Measurements from ENCODE around the gene ACAD10. TPM values are rescaled to one million over a fixed set of nuclear protein-coding genes. Genes with fewer than 3 reads are reported as not detected.

ACAD10 gene
- total RNA-seq, 4 donors from 2014 or later, result 49.0 to 198 (median 54.7) TPM

GRCh38 chr12:111653596-111653995 lies 32.3 kb upstream of the ACAD10 start:
- Histone ChIP-seq H3K27me3 (no peaks in the 10 kb centered on the region), H3K27ac (no peak overlapping the region), H3K4me3 (no peak overlapping the region), H3K36me3 (peaks cover 0 to 76% (median 37%) of the 10 kb centered on the region in 4 donors), H3K9me3 (no peaks in the 10 kb centered on the region), H3K4me1 (no peaks in the 10 kb centered on the region)
- intact Hi-C loops (cut with DNase I; ENCODE audit: low total_unique reads), result no loop called here
- in situ Hi-C loops (cut with MboI; ENCODE audit: low pct_ligation_motif_present in 1 of 4, low pct_unique_long_range_greater_than_20kb in 1 of 4, low sequenced_read_pairs in 3 of 4), result loop anchor here in 1 of 4 donors (25.0 kb wide), 1 partner anchor 266 kb away; no protein-coding TSS in a partner anchor
- no peak for TF ChIP-seq EP300 (IDR thresholded peaks at IDR 0.05; ENCODE audit: low read depth)
- 75 to 89% methylated on average over 5 to 6 of the region's 6 CpGs for WGBS, 2 donors (ENCODE audit: low coverage in 1 of 2)
- no peak for DNase-seq

- in situ Hi-C loops (cut with MboI; ENCODE audit: low pct_ligation_motif_present in 1 of 4, low pct_unique_long_range_greater_than_20kb in 1 of 4, low sequenced_read_pairs in 3 of 4), result loop anchor here in 1 of 4 donors (25.0 kb wide), 1 partner anchor 268 kb away; no protein-coding TSS in a partner anchor
Observed at GRCh38 chr12:111655356-111655755, 30.5 kb upstream of the ACAD10 start.

GRCh38 chr12:111656016-111656415 lies 29.8 kb upstream of the ACAD10 start:
- no peak for DNase-seq
- H3K4me1 ChIP-seq, result no peaks in the 10 kb centered on the region
- peaks cover 0 to 82% (median 36%) of the 10 kb centered on the region in 4 donors for H3K36me3 ChIP-seq
- WGBS, 2 donors (ENCODE audit: low coverage in 1 of 2), result 97 to 98% methylated on average over 4 of the region's 4 CpGs
- in situ Hi-C loops (cut with MboI; ENCODE audit: low pct_ligation_motif_present in 1 of 4, low pct_unique_long_range_greater_than_20kb in 1 of 4, low sequenced_read_pairs in 3 of 4) (loop anchor here in 1 of 4 donors (25.0 kb wide), 1 partner anchor 269 kb away; no protein-coding TSS in a partner anchor), intact Hi-C loops (cut with DNase I; ENCODE audit: low total_unique reads) (no loop called here)
- TF ChIP-seq CTCF (IDR thresholded peaks at IDR 0.05) (no peak), POLR2A (IDR thresholded peaks at IDR 0.05) (no peak), POLR2AphosphoS5 (IDR thresholded peaks at IDR 0.05) (no peak), EP300 (IDR thresholded peaks at IDR 0.05; ENCODE audit: low read depth) (no peak)
- H3K27ac ChIP-seq, result no peak overlapping the region
- H3K4me3 ChIP-seq, result no peak overlapping the region
- no peaks in the 10 kb centered on the region for H3K9me3 ChIP-seq
- no peaks in the 10 kb centered on the region for H3K27me3 ChIP-seq

More at GRCh38 chr12:111655356-111655755, 30.5 kb upstream of the ACAD10 start:
- intact Hi-C loops (cut with DNase I; ENCODE audit: low total_unique reads), result no loop called here
- WGBS, 2 donors (ENCODE audit: low coverage in 1 of 2), result 95 to 96% methylated on average over 3 of the region's 3 CpGs
- DNase-seq, result no peak
- Histone ChIP-seq H3K9me3 (no peaks in the 10 kb centered on the region), H3K4me1 (no peaks in the 10 kb centered on the region), H3K27me3 (no peaks in the 10 kb centered on the region), H3K36me3 (peaks cover 0 to 81% (median 36%) of the 10 kb centered on the region in 4 donors), H3K4me3 (no peak overlapping the region), H3K27ac (no peak overlapping the region)
- TF ChIP-seq POLR2A (IDR thresholded peaks at IDR 0.05) (no peak), POLR2AphosphoS5 (IDR thresholded peaks at IDR 0.05) (no peak), EP300 (IDR thresholded peaks at IDR 0.05; ENCODE audit: low read depth) (no peak), CTCF (IDR thresholded peaks at IDR 0.05) (no peak)

- Histone ChIP-seq H3K27me3 (no peaks in the 10 kb centered on the region), H3K9me3 (no peaks in the 10 kb centered on the region), H3K4me3 (no peak overlapping the region), H3K4me1 (no peaks in the 10 kb centered on the region), H3K27ac (no peak overlapping the region), H3K36me3 (peaks cover 0 to 66% (median 22%) of the 10 kb centered on the region in 4 donors)
- WGBS, 2 donors (ENCODE audit: low coverage in 1 of 2), result 68 to 92% methylated on average over 2 to 5 of the region's 5 CpGs
- TF ChIP-seq POLR2A (IDR thresholded peaks at IDR 0.05), result no peak
- TF ChIP-seq EP300 (IDR thresholded peaks at IDR 0.05; ENCODE audit: low read depth), result no peak
- no peak for TF ChIP-seq POLR2AphosphoS5 (IDR thresholded peaks at IDR 0.05)
- TF ChIP-seq CTCF (IDR thresholded peaks at IDR 0.05), result no peak
- in situ Hi-C loops (cut with MboI; ENCODE audit: low pct_ligation_motif_present in 1 of 4, low pct_unique_long_range_greater_than_20kb in 1 of 4, low sequenced_read_pairs in 3 of 4), result loop anchor here in 1 of 4 donors (25.0 kb wide), 1 partner anchor 277 kb away; no protein-coding TSS in a partner anchor
- no peak for DNase-seq
- intact Hi-C loops (cut with DNase I; ENCODE audit: low total_unique reads), result no loop called here
Observed at GRCh38 chr12:111664499-111664898, 21.4 kb upstream of the ACAD10 start.
